ES-I3 (cell line): ENCODE measurements around the gene ACTC1.
"Not testable (repeated sequence)": the region's sequence is repeated elsewhere in the genome, so short reads cannot be mapped to it uniquely, and the experiment has no call there.

Experiments used
- H3K36me3 ChIP-seq: 2 replicates; pipeline ENCODE4 v1.6.1; 2013; ENCODE audit warnings: mild to moderate bottlenecking, low read length, control low read depth, moderate library complexity; ENCODE audit not compliant: insufficient read depth
- H3K4me1 ChIP-seq: 2 replicates; pipeline ENCODE4 v1.6.1; 2013; ENCODE audit warnings: mild to moderate bottlenecking, control low read depth, low read length; ENCODE audit not compliant: insufficient read depth
- H3K9ac ChIP-seq: 2 replicates; pipeline ENCODE4 v1.6.1; 2013; ENCODE audit warnings: low read depth, mild to moderate bottlenecking, low read length, moderate library complexity
- H3K9me3 ChIP-seq: 2 replicates; pipeline ENCODE4 v1.6.1; 2013; ENCODE audit warnings: mild to moderate bottlenecking, low read length, moderate library complexity; ENCODE audit not compliant: control insufficient read depth, insufficient read depth

Gene ACTC1

DNA sequence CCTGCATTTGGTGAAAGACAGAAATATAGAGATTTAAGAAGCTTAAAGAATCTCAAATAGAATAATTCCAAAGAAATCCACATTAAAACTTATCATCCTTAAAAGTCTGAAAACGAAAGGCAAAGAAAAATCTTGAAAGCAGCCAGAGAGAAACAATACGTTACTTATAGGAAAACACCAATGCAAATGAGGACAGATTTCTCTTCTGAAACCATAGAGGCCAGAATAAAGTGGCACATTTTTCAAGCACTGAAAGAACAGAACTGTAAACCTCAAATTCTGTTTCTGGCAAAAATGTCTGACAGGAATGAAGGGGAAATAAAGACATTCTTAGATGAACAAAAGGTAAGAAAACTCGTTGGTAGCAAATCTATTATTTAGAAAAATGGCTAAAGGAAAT, 13.8 kb upstream of the ACTC1 start:
- no peak overlapping the region for H3K9ac ChIP-seq
- peaks cover 4% of the 10 kb centered on the region; the same call in 1 of the 2 replicates for H3K4me1 ChIP-seq
- H3K36me3 ChIP-seq = no peaks in the 10 kb centered on the region
- no peaks in the 10 kb centered on the region for H3K9me3 ChIP-seq

- H3K36me3 ChIP-seq = no peaks in the 10 kb centered on the region
- H3K9me3 ChIP-seq = no peaks in the 10 kb centered on the region
- H3K9ac ChIP-seq = no peak overlapping the region
- H3K4me1 ChIP-seq = peaks cover 4% of the 10 kb centered on the region; the same call in 1 of the 2 replicates
These were observed 12.7 kb upstream of the ACTC1 start for GRCh38 chr15:34808016-34808415.

- not testable (repeated sequence) for H3K36me3 ChIP-seq, H3K4me1 ChIP-seq, H3K9ac ChIP-seq, H3K9me3 ChIP-seq
These were observed 11.9 kb upstream of the ACTC1 start for GRCh38 chr15:34807241-34807640.

DNA sequence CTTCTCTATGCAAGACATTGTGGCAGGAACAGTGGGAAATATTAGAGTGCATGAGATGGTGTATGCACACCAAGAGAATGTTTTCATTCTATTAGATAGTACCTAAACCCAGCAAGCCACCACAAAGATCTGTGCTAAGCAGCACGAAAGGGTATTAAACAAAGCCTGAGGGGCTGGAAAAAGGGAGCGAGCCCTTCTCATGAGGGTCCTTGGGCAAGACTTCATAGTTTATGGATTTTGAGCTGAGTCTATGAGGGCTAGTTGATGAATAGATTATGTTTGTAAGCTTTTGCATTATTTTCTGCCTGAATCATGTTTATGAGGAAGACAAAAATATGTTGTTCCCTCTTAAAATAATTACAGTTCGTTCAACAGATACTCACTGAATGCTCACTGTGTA, 9.4 kb upstream of the ACTC1 start:
- H3K4me1 ChIP-seq = peaks cover 3% of the 10 kb centered on the region; the same call in 1 of the 2 replicates

DNA sequence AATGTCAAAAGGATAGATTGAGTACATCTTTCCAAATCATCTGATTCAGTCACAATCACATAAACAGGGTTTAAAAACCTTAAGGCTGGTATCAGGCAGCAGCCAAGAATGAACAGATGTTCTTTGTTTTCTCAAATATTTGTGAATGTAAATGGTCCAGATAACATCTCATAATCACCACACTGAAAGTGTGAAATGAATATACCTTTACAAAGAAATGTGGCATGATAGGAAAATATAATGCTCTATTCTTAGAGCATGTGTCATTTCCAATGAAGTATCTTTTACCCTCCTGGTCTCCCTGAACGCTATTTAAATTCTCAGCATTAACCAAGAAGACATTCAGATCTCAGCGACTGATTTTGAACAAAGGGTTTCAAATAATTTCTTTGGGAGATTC, 8.8 kb upstream of the ACTC1 start:
- no peaks in the 10 kb centered on the region for H3K9me3 ChIP-seq

More for the DNA sequence above, 9.4 kb upstream of the ACTC1 start:
- Histone ChIP-seq H3K9me3 (no peaks in the 10 kb centered on the region), H3K9ac (no peak overlapping the region), H3K36me3 (no peaks in the 10 kb centered on the region)

DNA sequence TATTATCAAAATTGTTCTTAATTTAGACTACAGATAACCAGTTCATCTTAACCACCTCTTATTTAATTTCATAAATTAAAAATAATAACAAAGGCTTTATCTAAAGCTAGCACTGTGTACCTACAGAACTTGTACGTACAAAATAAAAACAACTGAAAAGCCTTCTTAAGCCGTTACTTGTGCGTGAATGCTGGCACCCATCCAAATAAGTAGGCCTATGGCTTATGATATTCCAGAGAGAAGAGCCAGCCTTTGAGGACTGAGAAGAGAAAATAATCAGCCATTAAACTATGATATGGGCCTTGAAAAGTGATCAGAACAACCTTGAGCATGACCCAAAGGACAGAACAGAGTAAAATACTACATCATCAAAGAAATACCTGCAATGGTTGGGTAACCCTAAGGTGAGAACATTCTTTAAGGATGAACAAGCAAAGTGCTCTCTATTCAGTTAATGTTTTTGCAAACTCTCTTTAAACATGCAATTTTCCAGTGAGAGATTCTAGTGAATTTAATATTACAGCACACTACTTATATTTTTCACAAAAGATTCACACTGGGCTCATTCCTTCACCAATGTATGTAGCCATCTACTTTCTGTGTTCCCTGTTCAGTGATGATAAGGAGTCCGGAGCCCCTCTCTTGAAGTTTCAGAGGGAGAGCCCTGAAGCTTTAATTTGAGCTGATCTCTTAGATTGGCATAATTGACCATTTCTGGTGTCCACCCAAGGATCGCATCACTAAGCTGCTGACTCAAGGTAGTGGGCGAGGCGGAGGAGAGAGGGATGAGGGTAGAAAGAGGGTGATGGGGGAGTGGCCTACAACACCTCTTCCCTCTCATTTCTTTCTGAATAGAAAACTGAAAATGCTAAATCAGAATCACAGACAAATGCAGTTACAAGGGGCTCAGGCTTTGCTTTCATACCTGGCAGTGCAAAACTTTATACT, 7.7 kb upstream of the ACTC1 start:
- Histone ChIP-seq H3K9ac (no peak overlapping the region), H3K36me3 (no peaks in the 10 kb centered on the region), H3K4me1 (peaks cover 6% of the 10 kb centered on the region; the same call in 1 of the 2 replicates), H3K9me3 (no peaks in the 10 kb centered on the region)

More for the DNA sequence above, 8.8 kb upstream of the ACTC1 start:
- Histone ChIP-seq H3K9ac (no peak overlapping the region), H3K4me1 (peaks cover 6% of the 10 kb centered on the region; the same call in 1 of the 2 replicates), H3K36me3 (no peaks in the 10 kb centered on the region)

DNA sequence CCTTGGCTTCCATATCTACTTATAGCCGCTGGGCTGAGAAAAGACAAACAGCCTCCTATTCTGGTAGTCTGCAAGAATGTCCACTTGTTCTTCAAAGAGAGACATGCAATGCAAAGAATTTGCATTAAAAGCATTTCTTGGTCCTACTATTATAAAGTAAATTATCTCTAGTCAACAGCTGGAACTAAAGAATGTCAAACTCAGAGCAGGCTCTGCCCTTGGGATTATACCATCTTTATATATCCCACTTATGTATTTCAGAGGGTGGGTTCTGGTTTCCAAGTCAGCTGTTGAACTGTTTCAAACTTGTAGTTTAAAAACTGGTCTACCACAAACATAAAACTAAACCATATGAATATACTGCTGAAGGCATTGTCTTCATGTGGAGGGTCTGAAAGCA, 7.0 kb upstream of the ACTC1 start:
- H3K4me1 ChIP-seq = peaks cover 6% of the 10 kb centered on the region; the same call in 1 of the 2 replicates
- H3K9me3 ChIP-seq = no peaks in the 10 kb centered on the region
- H3K9ac ChIP-seq = no peak overlapping the region
- H3K36me3 ChIP-seq = no peaks in the 10 kb centered on the region

DNA sequence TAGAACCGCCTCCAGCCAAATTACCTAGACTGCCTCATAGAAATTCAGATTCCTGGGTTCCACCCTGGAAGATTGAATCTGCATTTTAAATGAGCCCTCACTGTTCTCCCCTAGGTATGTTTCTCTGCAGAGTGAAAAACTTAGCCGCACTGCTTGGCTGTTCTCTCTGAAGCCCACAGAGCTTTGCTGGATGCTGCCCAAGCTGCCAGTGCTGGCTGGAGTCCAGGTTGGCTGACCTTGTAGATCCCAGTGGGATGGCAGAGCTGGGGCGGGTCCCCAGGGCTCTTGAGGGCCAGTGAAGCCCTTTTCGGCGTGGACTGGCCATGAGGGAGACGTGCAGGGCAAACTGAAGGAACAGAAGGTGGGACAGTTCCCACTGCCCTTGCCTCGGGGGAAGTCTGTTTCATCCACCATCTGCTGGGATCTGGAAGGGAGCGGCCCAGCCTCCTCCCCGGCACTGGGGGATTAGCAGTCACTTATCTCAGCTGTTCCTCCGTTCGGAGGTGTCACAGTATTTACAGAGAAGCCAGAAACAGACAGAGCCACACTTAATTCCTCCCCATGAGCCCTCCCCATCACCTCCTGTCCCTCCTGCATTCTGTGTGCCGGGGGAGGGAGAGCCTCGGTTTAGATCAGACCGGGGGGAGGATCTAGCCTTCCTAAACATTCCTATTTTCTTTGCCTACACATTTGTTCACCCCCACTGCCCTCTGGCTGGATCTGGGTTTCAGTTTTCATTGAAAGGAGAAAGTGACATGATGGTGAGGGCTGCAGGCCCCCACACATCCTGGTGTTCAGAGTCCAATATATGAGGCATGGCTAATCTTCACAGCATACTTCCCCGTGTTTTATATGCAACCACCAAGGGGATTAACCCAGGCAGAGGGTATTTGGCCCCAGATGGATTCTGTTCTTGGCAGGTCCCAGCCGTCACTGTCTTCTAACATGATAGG, 4.1 kb upstream of the ACTC1 start:
- H3K9ac ChIP-seq = no peak overlapping the region; the same call in 1 of the 2 replicates
- H3K4me1 ChIP-seq = peaks cover 13% of the 10 kb centered on the region
- no peaks in the 10 kb centered on the region for H3K36me3 ChIP-seq
- no peaks in the 10 kb centered on the region for H3K9me3 ChIP-seq

- H3K36me3 ChIP-seq = peaks cover 1% of the 10 kb centered on the region; the same call in 1 of the 2 replicates
- peaks cover 13% of the 10 kb centered on the region for H3K4me1 ChIP-seq
- H3K9me3 ChIP-seq = no peaks in the 10 kb centered on the region
- H3K9ac ChIP-seq = no peak overlapping the region
These were observed 1.6 kb upstream of the ACTC1 start for GRCh38 chr15:34796847-34797435.

GRCh38 chr15:34794590-34795206, 651 bp downstream of the ACTC1 start:
- H3K4me1 ChIP-seq = peaks cover 10% of the 10 kb centered on the region
- no peaks in the 10 kb centered on the region for H3K9me3 ChIP-seq
- peak overlapping the region; percentile 78 for H3K9ac ChIP-seq
- H3K36me3 ChIP-seq = peaks cover 2% of the 10 kb centered on the region; the same call in 1 of the 2 replicates

GRCh38 chr15:34793901-34794300, 1.4 kb downstream of the ACTC1 start:
- Histone ChIP-seq H3K9ac (no peak overlapping the region), H3K4me1 (peaks cover 7% of the 10 kb centered on the region), H3K9me3 (no peaks in the 10 kb centered on the region), H3K36me3 (peaks cover 2% of the 10 kb centered on the region; the same call in 1 of the 2 replicates)

- peaks cover 2% of the 10 kb centered on the region; the same call in 1 of the 2 replicates for H3K36me3 ChIP-seq
- H3K9ac ChIP-seq = no peak overlapping the region
- peaks cover 7% of the 10 kb centered on the region for H3K4me1 ChIP-seq
These were observed 2.3 kb downstream of the ACTC1 start for GRCh38 chr15:34793071-34793470.

DNA sequence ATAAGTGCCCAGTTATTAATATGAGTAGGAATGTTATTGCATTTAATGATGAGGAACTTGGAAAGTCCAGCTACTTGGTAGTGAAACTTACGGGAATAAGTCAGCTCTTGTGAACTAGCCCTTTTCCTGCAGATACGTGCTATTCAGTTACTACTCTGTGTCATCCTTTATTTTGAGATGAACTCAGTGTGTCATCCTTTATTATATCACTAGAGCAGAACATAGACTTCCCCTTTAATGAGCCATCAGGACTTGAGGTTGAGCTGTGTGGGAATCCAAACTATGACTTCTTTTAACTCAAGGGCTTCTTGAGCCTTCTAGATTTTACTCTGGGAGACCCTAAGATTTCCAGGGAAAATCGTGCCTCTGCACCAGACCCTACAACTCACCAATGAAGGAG, 3.6 kb downstream of the ACTC1 start:
- no peak overlapping the region for H3K9ac ChIP-seq
- H3K9me3 ChIP-seq = no peaks in the 10 kb centered on the region
- H3K36me3 ChIP-seq = peaks cover 2% of the 10 kb centered on the region; the same call in 1 of the 2 replicates
- H3K4me1 ChIP-seq = peaks cover 7% of the 10 kb centered on the region

More at GRCh38 chr15:34793071-34793470, 2.3 kb downstream of the ACTC1 start:
- no peaks in the 10 kb centered on the region for H3K9me3 ChIP-seq
